Panc1 (cell line): Measurements from ENCODE around the gene PRXL2C.

ENCODE experiments used
- POLR2AphosphoS5 ChIP-seq: IDR thresholded peaks from 2 replicates; pipeline ENCODE4 v1.6.1; 2012; ENCODE audit warnings: mild to moderate bottlenecking, low read depth, low read length, moderate library complexity
- TF ChIP-seq, protein P1 (sequence below): fragments of 450-650 bp; IDR thresholded peaks from 2 replicates; pipeline ENCODE4 v1.5.1; 2017; ENCODE audit warnings: mild to moderate bottlenecking
- TF ChIP-seq, protein P2 (sequence below), 2 experiments: IDR thresholded peaks; 2 replicates each; pipeline ENCODE4 v1.6.1; 2011 to 2012; ENCODE audit warnings: low read depth in 2 of 2, control low read depth in 1 of 2, low read length in 1 of 2, mild to moderate bottlenecking in 1 of 2, moderate library complexity in 1 of 2; ENCODE audit not compliant: insufficient read depth in 1 of 2

DNA sequence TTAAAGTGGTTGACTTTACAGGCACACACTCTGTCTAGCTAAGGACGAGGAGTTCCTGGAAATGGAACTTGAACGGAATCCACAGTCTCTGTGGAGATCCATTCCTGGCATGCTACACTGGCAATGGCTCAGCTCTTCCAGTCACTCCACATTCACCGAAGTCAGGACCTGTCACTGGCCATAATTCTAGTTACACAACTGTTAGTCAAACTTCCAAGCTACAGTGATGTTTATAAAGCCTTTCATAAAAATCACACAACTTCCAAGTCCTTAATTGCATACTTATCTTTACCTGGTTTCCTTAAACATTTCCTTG, 51.2 kb downstream of the PRXL2C start:
- TF ChIP-seq, protein P1, sequence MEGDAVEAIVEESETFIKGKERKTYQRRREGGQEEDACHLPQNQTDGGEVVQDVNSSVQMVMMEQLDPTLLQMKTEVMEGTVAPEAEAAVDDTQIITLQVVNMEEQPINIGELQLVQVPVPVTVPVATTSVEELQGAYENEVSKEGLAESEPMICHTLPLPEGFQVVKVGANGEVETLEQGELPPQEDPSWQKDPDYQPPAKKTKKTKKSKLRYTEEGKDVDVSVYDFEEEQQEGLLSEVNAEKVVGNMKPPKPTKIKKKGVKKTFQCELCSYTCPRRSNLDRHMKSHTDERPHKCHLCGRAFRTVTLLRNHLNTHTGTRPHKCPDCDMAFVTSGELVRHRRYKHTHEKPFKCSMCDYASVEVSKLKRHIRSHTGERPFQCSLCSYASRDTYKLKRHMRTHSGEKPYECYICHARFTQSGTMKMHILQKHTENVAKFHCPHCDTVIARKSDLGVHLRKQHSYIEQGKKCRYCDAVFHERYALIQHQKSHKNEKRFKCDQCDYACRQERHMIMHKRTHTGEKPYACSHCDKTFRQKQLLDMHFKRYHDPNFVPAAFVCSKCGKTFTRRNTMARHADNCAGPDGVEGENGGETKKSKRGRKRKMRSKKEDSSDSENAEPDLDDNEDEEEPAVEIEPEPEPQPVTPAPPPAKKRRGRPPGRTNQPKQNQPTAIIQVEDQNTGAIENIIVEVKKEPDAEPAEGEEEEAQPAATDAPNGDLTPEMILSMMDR, result no peak
- TF ChIP-seq POLR2AphosphoS5, result no peak
- TF ChIP-seq, protein P2, sequence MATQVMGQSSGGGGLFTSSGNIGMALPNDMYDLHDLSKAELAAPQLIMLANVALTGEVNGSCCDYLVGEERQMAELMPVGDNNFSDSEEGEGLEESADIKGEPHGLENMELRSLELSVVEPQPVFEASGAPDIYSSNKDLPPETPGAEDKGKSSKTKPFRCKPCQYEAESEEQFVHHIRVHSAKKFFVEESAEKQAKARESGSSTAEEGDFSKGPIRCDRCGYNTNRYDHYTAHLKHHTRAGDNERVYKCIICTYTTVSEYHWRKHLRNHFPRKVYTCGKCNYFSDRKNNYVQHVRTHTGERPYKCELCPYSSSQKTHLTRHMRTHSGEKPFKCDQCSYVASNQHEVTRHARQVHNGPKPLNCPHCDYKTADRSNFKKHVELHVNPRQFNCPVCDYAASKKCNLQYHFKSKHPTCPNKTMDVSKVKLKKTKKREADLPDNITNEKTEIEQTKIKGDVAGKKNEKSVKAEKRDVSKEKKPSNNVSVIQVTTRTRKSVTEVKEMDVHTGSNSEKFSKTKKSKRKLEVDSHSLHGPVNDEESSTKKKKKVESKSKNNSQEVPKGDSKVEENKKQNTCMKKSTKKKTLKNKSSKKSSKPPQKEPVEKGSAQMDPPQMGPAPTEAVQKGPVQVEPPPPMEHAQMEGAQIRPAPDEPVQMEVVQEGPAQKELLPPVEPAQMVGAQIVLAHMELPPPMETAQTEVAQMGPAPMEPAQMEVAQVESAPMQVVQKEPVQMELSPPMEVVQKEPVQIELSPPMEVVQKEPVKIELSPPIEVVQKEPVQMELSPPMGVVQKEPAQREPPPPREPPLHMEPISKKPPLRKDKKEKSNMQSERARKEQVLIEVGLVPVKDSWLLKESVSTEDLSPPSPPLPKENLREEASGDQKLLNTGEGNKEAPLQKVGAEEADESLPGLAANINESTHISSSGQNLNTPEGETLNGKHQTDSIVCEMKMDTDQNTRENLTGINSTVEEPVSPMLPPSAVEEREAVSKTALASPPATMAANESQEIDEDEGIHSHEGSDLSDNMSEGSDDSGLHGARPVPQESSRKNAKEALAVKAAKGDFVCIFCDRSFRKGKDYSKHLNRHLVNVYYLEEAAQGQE (IDR thresholded peaks at IDR 0.05; ENCODE audit: insufficient read depth in 1 of 2, low read depth in 2 of 2, low read length in 1 of 2), result no peak
